VCaP (cell line): Measurements from ENCODE around the gene BCKDK.
"Not testable (repeated sequence)": the region's sequence is repeated elsewhere in the genome, so short reads cannot be mapped to it uniquely, and the experiment has no call there.

Source experiments
- H3K27ac ChIP-seq: fragments of 450-650 bp; 2 replicates; pipeline ENCODE4 v1.5.1; 2017
- TF ChIP-seq, protein P1 (sequence below): fragments of 450-650 bp; conservative IDR thresholded peaks from 2 replicates; pipeline ENCODE4 v1.5.1; 2017; ENCODE audit warnings: mild to moderate bottlenecking, moderate library complexity

The BCKDK gene

DNA sequence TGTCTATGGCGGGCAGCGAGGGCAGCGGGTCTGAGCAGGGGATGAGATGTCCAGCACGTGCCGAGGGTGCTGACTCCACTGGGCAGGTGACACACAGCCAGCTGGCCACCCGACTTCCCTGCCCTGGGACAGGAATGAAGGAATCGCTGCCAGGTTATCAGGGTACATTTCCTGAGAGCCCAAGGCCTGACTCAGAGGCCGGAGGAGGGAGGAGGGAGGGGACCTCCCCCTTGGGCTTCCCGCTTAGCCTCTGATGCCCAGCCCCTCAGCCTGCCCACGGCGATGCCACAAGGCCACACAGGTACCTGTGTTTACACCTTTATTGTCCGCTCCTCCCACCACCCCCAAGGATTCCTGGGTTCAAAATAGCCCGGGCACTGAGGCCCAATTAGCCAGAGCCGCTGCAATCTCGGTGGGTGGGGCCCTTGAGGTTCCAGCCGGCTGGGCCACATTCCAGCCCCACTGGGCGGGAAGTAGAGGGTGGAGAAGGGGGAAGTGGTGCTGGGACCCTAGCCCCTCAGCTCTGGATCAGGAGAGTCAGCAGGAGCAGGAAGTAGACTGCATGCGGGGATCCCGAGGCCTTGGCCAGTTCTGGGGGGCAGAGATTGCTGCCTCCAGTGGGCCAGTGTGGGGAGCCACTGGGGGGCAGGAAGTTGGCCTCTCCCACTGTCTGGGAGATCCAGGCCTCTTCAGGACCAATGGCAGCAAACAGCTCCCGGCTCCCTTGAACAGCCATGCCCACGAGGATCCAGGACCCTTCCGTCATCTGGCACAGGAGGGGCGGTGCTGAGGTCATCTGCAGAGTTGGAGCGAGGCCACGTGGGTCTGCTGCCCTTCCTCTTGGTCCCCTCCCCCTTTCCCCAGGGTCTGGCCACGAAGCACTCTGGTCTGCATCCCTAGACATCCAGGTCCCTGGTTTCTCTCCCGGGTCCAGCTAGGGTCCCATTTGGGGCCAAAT is 30.7 kb downstream of the BCKDK start:
- no peak overlapping the region for H3K27ac ChIP-seq
- TF ChIP-seq, protein P1, sequence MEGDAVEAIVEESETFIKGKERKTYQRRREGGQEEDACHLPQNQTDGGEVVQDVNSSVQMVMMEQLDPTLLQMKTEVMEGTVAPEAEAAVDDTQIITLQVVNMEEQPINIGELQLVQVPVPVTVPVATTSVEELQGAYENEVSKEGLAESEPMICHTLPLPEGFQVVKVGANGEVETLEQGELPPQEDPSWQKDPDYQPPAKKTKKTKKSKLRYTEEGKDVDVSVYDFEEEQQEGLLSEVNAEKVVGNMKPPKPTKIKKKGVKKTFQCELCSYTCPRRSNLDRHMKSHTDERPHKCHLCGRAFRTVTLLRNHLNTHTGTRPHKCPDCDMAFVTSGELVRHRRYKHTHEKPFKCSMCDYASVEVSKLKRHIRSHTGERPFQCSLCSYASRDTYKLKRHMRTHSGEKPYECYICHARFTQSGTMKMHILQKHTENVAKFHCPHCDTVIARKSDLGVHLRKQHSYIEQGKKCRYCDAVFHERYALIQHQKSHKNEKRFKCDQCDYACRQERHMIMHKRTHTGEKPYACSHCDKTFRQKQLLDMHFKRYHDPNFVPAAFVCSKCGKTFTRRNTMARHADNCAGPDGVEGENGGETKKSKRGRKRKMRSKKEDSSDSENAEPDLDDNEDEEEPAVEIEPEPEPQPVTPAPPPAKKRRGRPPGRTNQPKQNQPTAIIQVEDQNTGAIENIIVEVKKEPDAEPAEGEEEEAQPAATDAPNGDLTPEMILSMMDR: no peak

DNA sequence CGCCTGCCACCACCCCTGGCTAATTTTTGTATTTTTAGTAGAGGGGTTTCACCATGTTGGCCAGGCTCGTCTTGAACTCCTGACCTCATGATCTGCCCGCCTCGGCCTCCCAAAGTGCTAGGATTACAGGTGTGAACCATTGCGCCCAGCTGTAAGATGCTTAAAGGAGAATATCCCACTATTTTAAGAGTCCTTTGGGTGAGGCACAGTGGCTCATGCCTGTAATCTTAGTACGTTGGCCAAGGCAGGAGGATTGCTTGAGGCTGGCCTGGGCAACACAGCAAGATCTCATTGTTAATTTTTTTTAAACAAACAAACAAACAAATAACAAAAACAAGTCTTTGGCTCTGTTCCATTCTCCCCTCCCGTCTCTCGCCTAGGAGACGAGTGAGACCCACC is 32.9 kb downstream of the BCKDK start:
- H3K27ac ChIP-seq: peak overlapping the region; percentile 55

DNA sequence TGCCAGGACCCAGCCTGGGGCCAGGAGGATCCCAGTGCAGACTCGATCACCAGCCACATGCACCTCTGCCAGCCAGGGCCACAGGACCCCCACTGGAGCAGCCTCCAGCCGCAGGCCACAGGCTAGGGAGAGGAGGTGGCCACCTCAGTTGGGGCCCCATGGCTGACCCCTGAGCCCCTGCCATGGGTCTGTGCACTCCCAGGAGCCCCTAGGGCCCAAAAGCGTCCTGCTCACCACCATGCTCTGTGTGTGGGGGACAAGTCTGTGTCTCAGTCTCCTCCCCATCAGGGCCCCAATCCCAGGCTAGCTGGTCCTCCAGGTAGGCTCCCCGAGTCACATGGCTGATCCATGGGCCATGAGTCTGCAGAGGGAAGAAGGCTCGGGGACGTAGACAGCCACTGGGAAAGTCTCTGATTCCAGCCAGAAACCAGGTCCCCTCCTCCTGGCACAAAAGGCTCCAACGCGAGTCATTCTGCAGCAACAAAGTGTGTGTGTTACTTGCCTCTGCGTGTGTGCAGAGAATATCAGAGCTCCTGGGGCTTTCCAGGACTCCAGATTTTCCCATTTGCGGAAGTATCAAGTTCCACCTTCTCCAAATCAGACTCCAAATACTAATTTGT is 33.4 kb downstream of the BCKDK start:
- H3K27ac ChIP-seq: peak overlapping the region; percentile 55

DNA sequence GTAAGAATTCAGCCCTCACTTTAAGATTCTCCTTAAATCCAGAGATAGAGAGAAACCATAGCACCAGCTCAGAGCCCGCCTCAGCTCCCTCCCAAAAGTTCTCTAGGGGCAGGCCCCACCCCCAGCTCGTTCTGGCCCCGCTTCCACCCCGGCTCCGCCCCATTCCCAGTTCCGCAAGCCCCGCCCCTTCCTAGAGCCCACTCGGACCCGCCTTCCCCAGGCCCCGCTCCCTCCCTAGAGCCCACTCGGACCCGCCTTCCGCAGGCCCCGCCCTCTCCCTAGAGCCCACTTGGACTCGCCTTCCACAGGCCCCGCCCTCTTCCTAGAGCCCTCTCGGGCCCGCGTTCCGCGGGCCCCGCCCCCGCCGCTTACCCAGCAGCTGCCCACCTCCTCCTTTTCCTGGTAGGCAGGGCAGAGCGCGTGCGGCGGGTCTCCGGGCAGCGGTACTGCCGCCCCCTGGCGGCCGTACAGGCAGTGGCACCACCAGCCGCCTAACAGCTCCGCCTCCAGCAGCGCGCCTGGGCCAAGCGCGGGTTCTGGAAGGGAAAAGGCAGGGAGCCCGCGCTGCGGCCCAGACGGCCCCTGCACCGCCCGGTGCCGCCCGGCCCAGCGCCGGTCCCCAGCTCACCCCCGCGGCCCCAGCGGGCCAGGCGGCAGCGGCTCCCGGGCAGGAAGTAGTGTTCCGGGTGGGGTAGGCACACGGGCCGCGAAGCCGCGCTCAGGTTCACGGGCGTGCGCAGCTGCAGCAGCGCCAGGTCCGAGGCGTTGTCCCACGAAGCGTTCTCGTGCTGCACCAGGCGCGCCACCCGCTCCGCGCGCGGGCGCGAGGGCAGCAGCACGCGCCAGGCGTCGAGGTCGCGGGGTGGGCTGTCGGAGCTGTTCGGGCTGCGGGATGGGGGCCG is 34.2 kb downstream of the BCKDK start:
- H3K27ac ChIP-seq: peak overlapping the region; percentile 73

More for the DNA sequence above, 33.4 kb downstream of the BCKDK start:
- TF ChIP-seq, protein P1: no peak

DNA sequence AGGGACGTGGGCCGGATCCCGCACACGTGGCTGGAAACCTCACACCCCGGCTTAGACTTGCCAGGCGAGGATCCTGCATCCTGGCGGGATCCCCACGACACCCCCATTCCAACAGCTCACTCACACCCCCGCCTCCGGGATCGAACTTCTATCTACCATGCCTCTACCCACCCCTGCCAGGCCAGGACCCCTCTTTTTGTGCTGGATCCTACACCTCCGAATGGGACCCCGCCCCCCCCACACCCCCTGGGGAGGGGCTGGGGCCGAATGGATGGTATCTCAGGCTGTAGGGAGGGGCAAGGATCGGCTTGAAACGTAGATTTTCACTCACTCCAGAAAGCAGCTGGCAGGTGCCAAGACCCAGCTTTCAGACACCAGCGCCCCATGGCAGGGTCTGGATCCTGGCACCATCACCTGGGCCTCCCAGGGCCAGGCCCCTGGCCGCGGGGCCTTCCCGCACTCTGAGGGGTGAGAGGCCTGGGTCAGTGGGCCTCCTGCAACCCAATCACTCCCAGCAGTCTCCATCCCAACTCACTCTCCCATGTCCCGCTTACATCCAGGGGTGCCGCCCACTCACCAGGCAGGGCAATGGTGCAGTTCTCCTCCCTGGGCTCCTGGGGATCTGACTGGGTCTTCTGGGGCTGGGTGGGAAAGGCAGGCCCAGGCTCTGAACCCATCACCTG is 35.0 kb downstream of the BCKDK start:
- TF ChIP-seq, protein P1: no peak
- H3K27ac ChIP-seq: peak overlapping the region; percentile 73

More for the DNA sequence above, 34.2 kb downstream of the BCKDK start:
- TF ChIP-seq, protein P1: peak; percentile 92

DNA sequence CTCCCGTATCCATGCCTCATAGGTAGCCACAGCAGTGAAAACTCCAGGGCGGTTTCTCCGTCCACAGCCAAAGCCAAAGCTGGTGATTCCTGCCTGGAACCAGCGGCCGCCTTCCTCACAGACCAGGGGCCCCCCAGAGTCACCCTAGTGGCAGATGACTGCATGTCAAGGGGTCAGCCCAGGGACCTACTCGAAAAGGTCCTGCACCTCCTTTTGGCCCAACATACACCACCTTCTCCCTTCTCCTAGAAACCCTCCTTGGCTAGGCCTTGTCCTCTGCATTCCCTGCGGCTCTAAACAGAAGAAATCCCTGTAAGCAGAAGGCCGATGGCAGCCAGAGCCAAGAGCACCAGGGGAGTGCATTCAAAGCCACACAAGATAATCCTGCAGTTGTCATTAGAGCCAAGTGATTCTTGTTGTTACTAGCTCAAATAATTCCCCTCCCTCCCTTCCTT is 35.5 kb downstream of the BCKDK start:
- TF ChIP-seq, protein P1: no peak
- no peak overlapping the region for H3K27ac ChIP-seq

DNA sequence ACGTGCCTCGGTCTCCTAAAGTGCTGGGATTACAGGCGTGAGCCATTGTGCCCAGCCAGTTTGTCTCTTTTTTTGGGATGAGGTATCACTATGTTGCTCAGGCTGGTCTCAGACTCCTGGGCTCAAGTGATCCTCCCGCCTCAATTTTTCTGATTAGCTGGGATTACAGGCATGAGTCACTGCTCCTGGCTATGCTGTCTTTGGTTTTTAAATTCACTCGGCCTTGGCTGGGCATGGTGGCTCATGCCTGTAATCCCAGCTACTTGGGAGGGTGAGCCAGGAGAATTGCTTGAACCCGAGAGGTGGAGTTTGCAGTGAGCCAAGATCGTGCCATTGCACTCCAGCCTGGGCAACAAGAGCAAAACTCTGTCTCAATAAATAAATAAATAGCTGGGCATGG is 36.2 kb downstream of the BCKDK start:
- H3K27ac ChIP-seq: not testable (repeated sequence)
